Activated gamma-delta T cell treated with Interleukin-2 at 50 U/mL for 16 hours (primary cell): ENCODE measurements around the gene ABLIM1.

Source experiments
- DNase-seq: peaks from one replicate; pipeline ENCODE4 v3.0.0-alpha.2; 2020

The ABLIM1 gene

GRCh38 chr10:114436941-114437340 lies 221.1 kb downstream of the ABLIM1 start:
- DNase-seq, result no peak

- no peak for DNase-seq
Observed at GRCh38 chr10:114432566-114433093, 225.4 kb downstream of the ABLIM1 start.

- DNase-seq, result no peak
Observed at GRCh38 chr10:114431414-114432135, 226.5 kb downstream of the ABLIM1 start.

- no peak for DNase-seq
Observed at GRCh38 chr10:114430688-114431413, 227.2 kb downstream of the ABLIM1 start.

GRCh38 chr10:114429581-114430335 lies 228.3 kb downstream of the ABLIM1 start:
- DNase-seq, result no peak

GRCh38 chr10:114427124-114427852 lies 230.8 kb downstream of the ABLIM1 start:
- no peak for DNase-seq

- DNase-seq, result no peak
Observed at GRCh38 chr10:114426476-114426875, 231.6 kb downstream of the ABLIM1 start.

GRCh38 chr10:114420811-114421485 lies 237.1 kb downstream of the ABLIM1 start:
- DNase-seq, result no peak

GRCh38 chr10:114418109-114418508 lies 240.0 kb downstream of the ABLIM1 start:
- DNase-seq, result no peak

- DNase-seq, result no peak
Observed at GRCh38 chr10:114412907-114413797, 244.9 kb downstream of the ABLIM1 start.

GRCh38 chr10:114408968-114409444 lies 249.1 kb downstream of the ABLIM1 start:
- DNase-seq, result no peak

GRCh38 chr10:114408112-114408967 lies 249.7 kb downstream of the ABLIM1 start:
- DNase-seq, result no peak

GRCh38 chr10:114406455-114406854 lies 251.6 kb downstream of the ABLIM1 start:
- DNase-seq, result no peak

GRCh38 chr10:114405011-114405350 lies 253.1 kb downstream of the ABLIM1 start:
- no peak for DNase-seq

- DNase-seq, result no peak
Observed at GRCh38 chr10:114404171-114405010, 253.7 kb downstream of the ABLIM1 start, which contains the start of gene AFAP1L2. Gene AFAP1L2, minus strand, starts transcription at chr10:114404502. Its CDS starts 47 bp downstream, at chr10:114404455.

- DNase-seq, result no peak
Observed at GRCh38 chr10:114403541-114404161, 254.4 kb downstream of the ABLIM1 start.

GRCh38 chr10:114402871-114403540 lies 255.1 kb downstream of the ABLIM1 start:
- no peak for DNase-seq

- no peak for DNase-seq
Observed at GRCh38 chr10:114402233-114402632, 255.8 kb downstream of the ABLIM1 start.
